MCF 10A (cell line): Measurements from ENCODE around the gene TBC1D19. TPM values are rescaled to one million over a fixed set of nuclear protein-coding genes. Genes with fewer than 3 reads are reported as not detected.
A peak's percentile ranks its signal among the peaks of the same experiment; 100 is the strongest.

ENCODE experiments used
- BruUV-seq: library from RNA; stranded (reverse); fragments of 400-500 nt; replicated peaks from 2 replicates; lab custom pipeline; 2021; lab: Mats Ljungman, UMichigan
- CTCF ChIA-PET: fragments of 300-600 bp; sonication (Branson Sonifier 250); formaldehyde crosslinking; extraction: SDS; loops from one replicate; lab custom pipeline; 2021; ENCODE audit warnings: antibody characterized with exemption, inconsistent platforms; lab: Yijun Ruan, JAX
- POLR2A ChIA-PET: fragments of 300-600, 350-650 bp; sonication (Branson Sonifier 250); formaldehyde crosslinking; extraction: SDS; loops from one replicate; lab custom pipeline; 2020; ENCODE audit warnings: antibody characterized with exemption, inconsistent platforms; lab: Yijun Ruan, JAX
- DNase-seq: peaks from one replicate; pipeline ENCODE4 v3.0.0-alpha.2; 2018; ENCODE audit not compliant: unreplicated experiment
- H3K27ac Mint-ChIP-seq: one replicate; pipeline ENCODE4 v1.8.0; 2022; ENCODE audit warnings: mild to moderate bottlenecking, low read depth, mixed read lengths; ENCODE audit not compliant: unreplicated experiment
- H3K27me3 Mint-ChIP-seq: one replicate; pipeline ENCODE4 v1.8.0; 2022; ENCODE audit warnings: mixed read lengths; ENCODE audit not compliant: insufficient read depth, unreplicated experiment
- H3K36me3 Mint-ChIP-seq: one replicate; pipeline ENCODE4 v1.8.0; 2022; ENCODE audit warnings: mild to moderate bottlenecking, moderate library complexity, mixed read lengths; ENCODE audit not compliant: insufficient read depth, unreplicated experiment
- H3K4me1 Mint-ChIP-seq: one replicate; pipeline ENCODE4 v1.8.0; 2022; ENCODE audit warnings: mixed read lengths; ENCODE audit not compliant: insufficient read depth, unreplicated experiment
- H3K4me3 Mint-ChIP-seq: one replicate; pipeline ENCODE4 v1.8.0; 2022; ENCODE audit warnings: mild to moderate bottlenecking, moderate library complexity, mixed read lengths; ENCODE audit not compliant: unreplicated experiment
- H3K9me3 Mint-ChIP-seq: one replicate; pipeline ENCODE4 v1.8.0; 2022; ENCODE audit warnings: mixed read lengths; ENCODE audit not compliant: unreplicated experiment
- CTCF ChIP-seq: fragments of 200-600 bp; IDR thresholded peaks from one replicate; pipeline ENCODE4 v1.8.0; 2022; ENCODE audit warnings: antibody characterized with exemption, mild to moderate bottlenecking; ENCODE audit not compliant: unreplicated experiment
- intact Hi-C: fragments of 100-400 bp; cut with micrococcal nuclease; formaldehyde crosslinking; loops from 2 replicates; pipeline ENCODE4 v1.14.1; 2022
- total RNA-seq: library from RNA; stranded (reverse); gene quantifications from 2 replicates; pipeline ENCODE4 v1.2.3, GENCODE V29; 2022

TBC1D19 gene
- total RNA-seq, 1 experiment from 2014 or later: 9.6 TPM

- POLR2A ChIA-PET: no interaction called here
- peaks cover 11% of the 10 kb centered on the region for H3K36me3 Mint-ChIP-seq
Observed at GRCh38 chr4:26682436-26682835, 98.6 kb downstream of the TBC1D19 start.

GRCh38 chr4:26685250-26685649 is 101.4 kb downstream of the TBC1D19 start:
- Mint-ChIP-seq H3K27ac (no peak overlapping the region), H3K9me3 (peaks cover 8% of the 10 kb centered on the region), H3K27me3 (no peaks in the 10 kb centered on the region), H3K4me3 (no peak overlapping the region), H3K4me1 (peaks cover 5% of the 10 kb centered on the region), H3K36me3 (no peaks in the 10 kb centered on the region)
- intact Hi-C loops: no loop called here
- no peak for TF ChIP-seq CTCF
- no TSS peak for BruUV-seq
- DNase-seq: no peak
- ChIA-PET CTCF (interaction anchor here (0.6 kb wide), 2 partner anchors 50 to 402 kb away, joined by 3 to 7 read pairs; no protein-coding TSS in a partner anchor), POLR2A (interaction anchor here (1.0 kb wide), 1 partner anchor 21 kb away, joined by 5 read pairs; no protein-coding TSS in a partner anchor)

More at GRCh38 chr4:26682436-26682835, 98.6 kb downstream of the TBC1D19 start:
- Mint-ChIP-seq H3K4me1 (no peaks in the 10 kb centered on the region), H3K4me3 (no peak overlapping the region), H3K27me3 (no peaks in the 10 kb centered on the region), H3K27ac (no peak overlapping the region), H3K9me3 (peaks cover 25% of the 10 kb centered on the region)
- BruUV-seq: no TSS peak
- intact Hi-C loops: no loop called here
- CTCF ChIA-PET: no interaction called here
- DNase-seq: no peak
- no peak for TF ChIP-seq CTCF

- ChIA-PET POLR2A (no interaction called here), CTCF (interaction anchor here (0.6 kb wide), 1 partner anchor 32 kb away, joined by 3 read pairs; no protein-coding TSS in a partner anchor)
- H3K36me3 Mint-ChIP-seq: peaks cover 4% of the 10 kb centered on the region
- no peaks in the 10 kb centered on the region for H3K9me3 Mint-ChIP-seq
- intact Hi-C loops: no loop called here
- H3K4me3 Mint-ChIP-seq: no peak overlapping the region
- no peaks in the 10 kb centered on the region for H3K27me3 Mint-ChIP-seq
- TF ChIP-seq CTCF: no peak
- peak; percentile 3 for DNase-seq
- no peak overlapping the region for H3K27ac Mint-ChIP-seq
- peaks cover 5% of the 10 kb centered on the region for H3K4me1 Mint-ChIP-seq
- no TSS peak for BruUV-seq
Observed at GRCh38 chr4:26687728-26688127, 103.8 kb downstream of the TBC1D19 start.

- H3K36me3 Mint-ChIP-seq: peaks cover 6% of the 10 kb centered on the region
- no peak for TF ChIP-seq CTCF
- H3K4me1 Mint-ChIP-seq: peaks cover 5% of the 10 kb centered on the region
- H3K27ac Mint-ChIP-seq: no peak overlapping the region
- intact Hi-C loops: no loop called here
- ChIA-PET CTCF (no interaction called here), POLR2A (no interaction called here)
- no peaks in the 10 kb centered on the region for H3K27me3 Mint-ChIP-seq
- peaks cover 8% of the 10 kb centered on the region for H3K9me3 Mint-ChIP-seq
- H3K4me3 Mint-ChIP-seq: no peak overlapping the region
- no TSS peak for BruUV-seq
- DNase-seq: no peak
Observed at GRCh38 chr4:26690506-26690905, 106.6 kb downstream of the TBC1D19 start.
